H9 (cell line): ENCODE data around the gene SLC48A1. TPM values are rescaled to one million over a fixed set of nuclear protein-coding genes. Genes with fewer than 3 reads are reported as not detected.

Experiments
- DNase-seq: peaks from one replicate; pipeline ENCODE4 v3.0.0-alpha.2; 2017
- H2AFZ ChIP-seq: one replicate; pipeline ENCODE4 v1.6.1; 2013; ENCODE audit warnings: mild to moderate bottlenecking, low read length, control low read depth, moderate library complexity
- H2AK5ac ChIP-seq: 2 replicates; pipeline ENCODE4 v1.6.1; 2013; ENCODE audit warnings: low read length, control low read depth, mixed read lengths; ENCODE audit not compliant: insufficient read length
- H2BK120ac ChIP-seq: one replicate; pipeline ENCODE4 v1.6.1; 2013; ENCODE audit warnings: low read depth, mild to moderate bottlenecking, low read length, control low read depth, inconsistent platforms; ENCODE audit not compliant: poor library complexity, severe bottlenecking
- H2BK12ac ChIP-seq: 2 replicates; pipeline ENCODE4 v1.6.1; 2013; ENCODE audit warnings: low read length, control low read depth, mixed read lengths, low read depth; ENCODE audit not compliant: insufficient read length
- H2BK15ac ChIP-seq: 2 replicates; pipeline ENCODE4 v1.6.1; 2013; ENCODE audit warnings: low read depth, low read length, control low read depth
- H2BK20ac ChIP-seq: one replicate; pipeline ENCODE4 v1.6.1; 2013; ENCODE audit warnings: low read depth, mild to moderate bottlenecking, low read length, control low read depth, inconsistent platforms; ENCODE audit not compliant: poor library complexity, severe bottlenecking
- H2BK5ac ChIP-seq: 2 replicates; pipeline ENCODE4 v1.6.1; 2013; ENCODE audit warnings: low read length, control low read depth, mixed read lengths; ENCODE audit not compliant: insufficient read length
- H3K14ac ChIP-seq: 2 replicates; pipeline ENCODE4 v1.6.1; 2013; ENCODE audit warnings: low read length, control low read depth; ENCODE audit not compliant: insufficient read depth
- H3K18ac ChIP-seq: 2 replicates; pipeline ENCODE4 v1.6.1; 2013; ENCODE audit warnings: low read depth, mild to moderate bottlenecking, mixed read lengths, low read length, control low read depth; ENCODE audit not compliant: insufficient read length
- H3K23ac ChIP-seq: 2 replicates; pipeline ENCODE4 v1.6.1; 2013; ENCODE audit warnings: low read length, control low read depth, mixed read lengths, low read depth; ENCODE audit not compliant: insufficient read length
- H3K23me2 ChIP-seq: 2 replicates; pipeline ENCODE4 v1.6.1; 2013; ENCODE audit warnings: low read depth, mild to moderate bottlenecking, mixed read lengths, low read length, control low read depth; ENCODE audit not compliant: insufficient read length, poor library complexity, severe bottlenecking
- H3K27ac ChIP-seq: 2 replicates; pipeline ENCODE4 v1.5.1; 2013; ENCODE audit warnings: low read length, control low read depth, mixed read lengths, low read depth; ENCODE audit not compliant: insufficient read length
- H3K27me3 ChIP-seq: 2 replicates; pipeline ENCODE4 v1.6.1; 2013; ENCODE audit warnings: low read length, control low read depth, inconsistent platforms; ENCODE audit not compliant: insufficient read depth
- H3K4ac ChIP-seq: 2 replicates; pipeline ENCODE4 v1.6.1; 2013; ENCODE audit warnings: low read depth, mild to moderate bottlenecking, control low read depth, inconsistent platforms, low read length, moderate library complexity
- H3K4me1 ChIP-seq: 2 replicates; pipeline ENCODE4 v1.6.1; 2013; ENCODE audit warnings: low read length, control low read depth, inconsistent platforms; ENCODE audit not compliant: insufficient read depth
- H3K4me2 ChIP-seq: 2 replicates; pipeline ENCODE4 v1.6.1; 2013; ENCODE audit warnings: low read length, control low read depth, mixed read lengths; ENCODE audit not compliant: insufficient read length, insufficient read depth
- H3K56ac ChIP-seq: 2 replicates; pipeline ENCODE4 v1.6.1; 2013; ENCODE audit warnings: low read depth, mild to moderate bottlenecking, mixed read lengths, low read length, control low read depth; ENCODE audit not compliant: insufficient read length
- H3K79me1 ChIP-seq: 2 replicates; pipeline ENCODE4 v1.6.1; 2013; ENCODE audit warnings: low read depth, mild to moderate bottlenecking, moderate library complexity, low read length, control low read depth, inconsistent platforms; ENCODE audit not compliant: insufficient read depth, poor library complexity, severe bottlenecking
- H3K79me2 ChIP-seq: 2 replicates; pipeline ENCODE4 v1.6.1; 2013; ENCODE audit warnings: low read length, control low read depth, inconsistent platforms; ENCODE audit not compliant: insufficient read depth
- H3K9ac ChIP-seq: 2 replicates; pipeline ENCODE4 v1.6.1; 2013; ENCODE audit warnings: low read length, control low read depth, mixed read lengths; ENCODE audit not compliant: insufficient read length; ENCODE audit errors: extremely low read depth
- H3K9me3 ChIP-seq: one replicate; pipeline ENCODE4 v1.6.1; 2013; ENCODE audit warnings: low read depth, low read length, inconsistent platforms; ENCODE audit not compliant: control insufficient read depth
- H3T11ph ChIP-seq: one replicate; pipeline ENCODE4 v1.6.1; 2013; ENCODE audit warnings: mild to moderate bottlenecking, low read length, control low read depth, inconsistent platforms
- H4K20me1 ChIP-seq: one replicate; pipeline ENCODE4 v1.6.1; 2013; ENCODE audit not compliant: control insufficient read depth, insufficient read length, insufficient read depth
- H4K5ac ChIP-seq: 2 replicates; pipeline ENCODE4 v1.6.1; 2013; ENCODE audit warnings: low read depth, mild to moderate bottlenecking, mixed read lengths, low read length, control low read depth; ENCODE audit not compliant: insufficient read length
- H4K8ac ChIP-seq: replicated peaks from 2 replicates; pipeline ENCODE4 v1.6.1; 2013; ENCODE audit warnings: low read length, control low read depth, mixed read lengths, low read depth; ENCODE audit not compliant: insufficient read length
- H4K91ac ChIP-seq: 2 replicates; pipeline ENCODE4 v1.6.1; 2013; ENCODE audit warnings: low read depth, mild to moderate bottlenecking, moderate library complexity, mixed read lengths, low read length, control low read depth; ENCODE audit not compliant: insufficient read length
- H3K27ac Mint-ChIP-seq, 3 experiments: 2 replicates in 2 of 3; 3 replicates in 1 of 3; pipeline ENCODE4 v1.8.0; 2020 to 2021; ENCODE audit warnings: mixed read lengths in 3 of 3, mild to moderate bottlenecking in 1 of 3, moderate library complexity in 1 of 3
- H3K27me3 Mint-ChIP-seq: 2 replicates; pipeline ENCODE4 v1.8.0; 2021; ENCODE audit warnings: low read depth, mild to moderate bottlenecking, moderate library complexity, mixed read lengths
- H3K36me3 Mint-ChIP-seq, 3 experiments: 2 replicates in 2 of 3; 3 replicates in 1 of 3; pipeline ENCODE4 v1.8.0; 2020 to 2021; ENCODE audit warnings: low read depth in 3 of 3, mixed read lengths in 3 of 3; ENCODE audit not compliant: insufficient read depth in 1 of 3
- H3K4me1 Mint-ChIP-seq, 2 experiments: 2 replicates each; pipeline ENCODE4 v1.8.0; 2020; ENCODE audit warnings: mixed read lengths in 2 of 2
- H3K4me3 Mint-ChIP-seq, 2 experiments: 2 replicates in 1 of 2; 3 replicates in 1 of 2; pipeline ENCODE4 v1.8.0; 2020 to 2021; ENCODE audit warnings: mild to moderate bottlenecking in 2 of 2, mixed read lengths in 2 of 2, moderate library complexity in 1 of 2
- H3K9me3 Mint-ChIP-seq, 2 experiments: 2 replicates in 1 of 2; 3 replicates in 1 of 2; pipeline ENCODE4 v1.8.0; 2020; ENCODE audit warnings: mild to moderate bottlenecking in 2 of 2, mixed read lengths in 2 of 2, moderate library complexity in 1 of 2
- WGBS: extraction: QIAGEN DNeasy Blood & Tissue Kit; methylation state at CpG from one replicate; pipeline ENCODE4 v1.1.7; 2013; ENCODE audit warnings: missing lambda C conversion rate, low lambda C conversion rate, mixed read lengths; ENCODE audit not compliant: insufficient read length; ENCODE audit errors: extremely low coverage; 5-methylcytosine and 5-hydroxymethylcytosine counted together
- total RNA-seq: library from RNA; stranded (reverse); gene quantifications from 2 replicates; pipeline ENCODE4 v1.2.1, GENCODE V29; 2021
- TF ChIP-seq, protein P1 (sequence below): fragments of 200-600 bp; sonication (generic); conservative IDR thresholded peaks from 3 replicates; pipeline ENCODE4 v1.8.0; 2021; ENCODE audit warnings: antibody characterized with exemption, mild to moderate bottlenecking

The SLC48A1 gene
- total RNA-seq, 1 experiment from 2014 or later, result 10.6 TPM

DNA sequence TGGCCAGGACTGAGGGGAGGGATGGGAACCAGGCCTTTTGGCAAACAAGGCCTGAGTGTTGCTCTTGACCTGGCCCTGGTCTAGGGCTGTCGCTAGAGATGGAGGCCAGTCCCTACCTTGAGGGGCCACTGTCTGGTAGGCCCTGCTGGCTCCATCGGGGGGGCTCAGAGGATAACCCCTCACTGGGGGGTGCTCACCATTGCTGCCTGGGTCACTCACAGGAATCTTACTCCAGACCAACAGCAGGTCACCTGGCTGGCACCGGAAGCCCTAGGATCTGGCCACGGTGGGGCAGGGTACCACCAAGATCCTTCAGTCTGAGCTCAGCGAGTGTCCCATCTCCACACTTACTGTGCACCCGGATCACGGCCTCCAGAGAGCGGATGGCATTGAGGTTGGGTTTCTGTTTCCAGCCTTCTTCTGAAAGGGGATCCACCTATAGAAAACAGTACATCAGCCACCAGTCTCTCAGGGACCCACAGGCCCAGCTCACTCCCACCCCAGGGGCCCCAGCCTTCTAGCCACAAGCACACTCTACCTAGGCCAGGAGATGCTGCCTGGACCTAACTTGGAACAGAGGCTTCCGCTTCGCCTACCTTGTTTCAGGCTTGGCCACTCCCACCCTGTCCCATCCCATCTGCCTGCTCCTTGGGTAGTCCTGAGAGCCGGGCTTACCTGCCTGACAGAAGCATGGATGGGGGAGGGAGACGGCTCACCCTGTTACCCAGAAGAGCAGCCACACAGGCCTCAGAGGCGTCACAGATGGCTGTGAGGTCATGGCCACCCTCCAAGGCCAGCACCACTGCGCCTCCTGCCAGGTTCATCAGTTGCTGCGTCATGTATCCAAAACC, 12.2 kb downstream of the SLC48A1 start:
- no peaks in the 10 kb centered on the region for H3K79me1 ChIP-seq
- H4K91ac ChIP-seq, result no peak overlapping the region
- TF ChIP-seq, protein P1, sequence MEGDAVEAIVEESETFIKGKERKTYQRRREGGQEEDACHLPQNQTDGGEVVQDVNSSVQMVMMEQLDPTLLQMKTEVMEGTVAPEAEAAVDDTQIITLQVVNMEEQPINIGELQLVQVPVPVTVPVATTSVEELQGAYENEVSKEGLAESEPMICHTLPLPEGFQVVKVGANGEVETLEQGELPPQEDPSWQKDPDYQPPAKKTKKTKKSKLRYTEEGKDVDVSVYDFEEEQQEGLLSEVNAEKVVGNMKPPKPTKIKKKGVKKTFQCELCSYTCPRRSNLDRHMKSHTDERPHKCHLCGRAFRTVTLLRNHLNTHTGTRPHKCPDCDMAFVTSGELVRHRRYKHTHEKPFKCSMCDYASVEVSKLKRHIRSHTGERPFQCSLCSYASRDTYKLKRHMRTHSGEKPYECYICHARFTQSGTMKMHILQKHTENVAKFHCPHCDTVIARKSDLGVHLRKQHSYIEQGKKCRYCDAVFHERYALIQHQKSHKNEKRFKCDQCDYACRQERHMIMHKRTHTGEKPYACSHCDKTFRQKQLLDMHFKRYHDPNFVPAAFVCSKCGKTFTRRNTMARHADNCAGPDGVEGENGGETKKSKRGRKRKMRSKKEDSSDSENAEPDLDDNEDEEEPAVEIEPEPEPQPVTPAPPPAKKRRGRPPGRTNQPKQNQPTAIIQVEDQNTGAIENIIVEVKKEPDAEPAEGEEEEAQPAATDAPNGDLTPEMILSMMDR, result no peak
- no peak overlapping the region for H2AK5ac ChIP-seq
- no peak for DNase-seq
- no peak overlapping the region for H2AFZ ChIP-seq
- no peaks in the 10 kb centered on the region for H3K4me1 ChIP-seq
- Mint-ChIP-seq H3K27ac (no peak overlapping the region), H3K4me1 (no peaks in the 10 kb centered on the region), H3K27me3 (peaks cover 4% of the 10 kb centered on the region; the same call in 1 of the 2 replicates), H3K9me3 (no peaks in the 10 kb centered on the region), H3K36me3 (peaks cover 30 to 68% (median 59%) of the 10 kb centered on the region in 3 experiments; a peak in 6 of 7 replicates), H3K4me3 (no peak overlapping the region; a peak in 1 of 5 replicates)
- WGBS, result no CpG with 5 or more reads among the region's 15 CpGs
- H3K27me3 ChIP-seq, result no peaks in the 10 kb centered on the region
- no peak overlapping the region for H3K4ac ChIP-seq
- no peaks in the 10 kb centered on the region for H3K9me3 ChIP-seq
- no peak overlapping the region for H4K8ac ChIP-seq
- H3T11ph ChIP-seq, result no peak overlapping the region
- no peak overlapping the region for H2BK5ac ChIP-seq
- H3K23ac ChIP-seq, result no peak overlapping the region
- H3K4me2 ChIP-seq, result no peak overlapping the region
- H2BK20ac ChIP-seq, result no peak overlapping the region
- no peak overlapping the region for H4K5ac ChIP-seq
- no peak overlapping the region for H2BK120ac ChIP-seq
- H3K27ac ChIP-seq, result no peak overlapping the region
- H3K56ac ChIP-seq, result no peak overlapping the region
- H3K14ac ChIP-seq, result no peak overlapping the region
- H3K9ac ChIP-seq, result no peak overlapping the region
- no peak overlapping the region for H2BK15ac ChIP-seq
- H4K20me1 ChIP-seq, result no peaks in the 10 kb centered on the region
- no peaks in the 10 kb centered on the region for H3K23me2 ChIP-seq
- no peak overlapping the region for H2BK12ac ChIP-seq
- H3K79me2 ChIP-seq, result no peaks in the 10 kb centered on the region
- no peak overlapping the region for H3K18ac ChIP-seq
